Measurements from ENCODE around the gene SLC30A4.

Gene SLC30A4

GRCh38 chr15:45486317-45486716 is 36.2 kb downstream of the SLC30A4 start:
- Histone ChIP-seq H3K18ac (ENCODE audit: low read depth in 1 of 2, low read length in 2 of 2) (no peak overlapping the region), H4K91ac (ENCODE audit: low read length) (no peak overlapping the region), H2AK5ac (ENCODE audit: low read length, severe bottlenecking) (no peak overlapping the region), H3K14ac (ENCODE audit: low read length in 2 of 2) (no peak overlapping the region), H2BK120ac (ENCODE audit: low read depth, low read length) (no peak overlapping the region), H4K8ac (ENCODE audit: low read length) (no peak overlapping the region), H2BK12ac (ENCODE audit: low read length in 2 of 2) (no peak overlapping the region), H3K23ac (ENCODE audit: low read length in 2 of 2) (no peak overlapping the region), H3K4me1 (ENCODE audit: control insufficient read depth, insufficient read depth, low read depth, low read length) (no peaks in the 10 kb centered on the region), H3K4ac (ENCODE audit: low read depth in 1 of 2, low read length in 2 of 2) (no peak overlapping the region), H3K4me3 (ENCODE audit: insufficient read depth in 1 of 2, low read depth in 1 of 2, low read length in 2 of 2) (no peak overlapping the region), H3K9ac (ENCODE audit: low read length) (no peak overlapping the region), H2BK5ac (ENCODE audit: low read depth, low read length, poor library complexity, severe bottlenecking) (no peak overlapping the region), H2AFZ (ENCODE audit: low read depth, low read length) (no peak overlapping the region), H3K27ac (ENCODE audit: low read length, poor library complexity, severe bottlenecking) (no peak overlapping the region), H3K36me3 (ENCODE audit: control insufficient read depth in 1 of 2, insufficient read depth in 2 of 2, low read depth in 1 of 2, low read length in 2 of 2) (peaks cover 7 to 36% of the 10 kb centered on the region in 2 experiments), H3K9me3 (ENCODE audit: control insufficient read depth, low read length) (no peaks in the 10 kb centered on the region), H3K79me1 (replicated peaks; ENCODE audit: low read length, poor library complexity, severe bottlenecking) (no peaks in the 10 kb centered on the region), H3K27me3 (ENCODE audit: control insufficient read depth in 1 of 2, insufficient read depth in 1 of 2, low read length in 2 of 2) (no peaks in the 10 kb centered on the region), H3K4me2 (ENCODE audit: low read length, poor library complexity, severe bottlenecking) (no peak overlapping the region), H2BK15ac (ENCODE audit: low read depth, poor library complexity, severe bottlenecking) (no peak overlapping the region)
- WGBS: no CpG with 5 or more reads among the region's 1 CpG
- DNase-seq: no peak

DNA sequence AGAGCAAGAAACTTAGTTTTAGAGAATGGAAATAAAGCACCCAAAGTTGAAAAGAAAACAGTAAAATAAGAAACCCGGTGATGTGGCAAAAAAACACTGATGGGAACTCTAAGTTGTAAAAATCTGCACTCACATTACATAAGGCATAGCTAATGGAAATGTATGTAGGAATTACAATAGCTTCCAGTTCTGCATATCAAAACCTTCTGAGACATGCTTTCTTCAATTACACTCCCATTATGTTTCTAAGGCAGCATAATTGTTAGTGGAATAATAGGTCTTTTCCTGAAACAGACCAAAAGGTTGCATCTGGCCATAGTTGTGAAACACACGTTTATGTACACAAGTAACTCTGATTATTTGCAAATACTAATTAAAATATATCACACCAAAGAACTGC is 41.4 kb downstream of the SLC30A4 start:
- Histone ChIP-seq H3K36me3 (ENCODE audit: control insufficient read depth in 1 of 2, insufficient read depth in 2 of 2, low read depth in 1 of 2, low read length in 2 of 2) (peaks cover 5 to 14% of the 10 kb centered on the region in 2 experiments), H3K4me1 (ENCODE audit: control insufficient read depth, insufficient read depth, low read depth, low read length) (no peaks in the 10 kb centered on the region), H3K27me3 (ENCODE audit: control insufficient read depth in 1 of 2, insufficient read depth in 1 of 2, low read length in 2 of 2) (no peaks in the 10 kb centered on the region), H2BK12ac (ENCODE audit: low read length in 2 of 2) (no peak overlapping the region), H3K23ac (ENCODE audit: low read length in 2 of 2) (no peak overlapping the region), H2AFZ (ENCODE audit: low read depth, low read length) (no peak overlapping the region), H3K4me2 (ENCODE audit: low read length, poor library complexity, severe bottlenecking) (no peak overlapping the region), H3K4me3 (ENCODE audit: insufficient read depth in 1 of 2, low read depth in 1 of 2, low read length in 2 of 2) (no peak overlapping the region), H2BK15ac (ENCODE audit: low read depth, poor library complexity, severe bottlenecking) (no peak overlapping the region), H3K14ac (ENCODE audit: low read length in 2 of 2) (no peak overlapping the region), H4K91ac (ENCODE audit: low read length) (no peak overlapping the region), H4K8ac (ENCODE audit: low read length) (no peak overlapping the region), H2BK5ac (ENCODE audit: low read depth, low read length, poor library complexity, severe bottlenecking) (no peak overlapping the region), H2BK120ac (ENCODE audit: low read depth, low read length) (no peak overlapping the region), H3K9ac (ENCODE audit: low read length) (no peak overlapping the region), H2AK5ac (ENCODE audit: low read length, severe bottlenecking) (no peak overlapping the region), H3K79me1 (replicated peaks; ENCODE audit: low read length, poor library complexity, severe bottlenecking) (no peaks in the 10 kb centered on the region), H3K9me3 (ENCODE audit: control insufficient read depth, low read length) (no peaks in the 10 kb centered on the region), H3K27ac (ENCODE audit: low read length, poor library complexity, severe bottlenecking) (no peak overlapping the region), H3K4ac (ENCODE audit: low read depth in 1 of 2, low read length in 2 of 2) (no peak overlapping the region), H3K18ac (ENCODE audit: low read depth in 1 of 2, low read length in 2 of 2) (no peak overlapping the region)
- DNase-seq: no peak
- 60% methylated on average over 1 of the region's 2 CpGs for WGBS

DNA sequence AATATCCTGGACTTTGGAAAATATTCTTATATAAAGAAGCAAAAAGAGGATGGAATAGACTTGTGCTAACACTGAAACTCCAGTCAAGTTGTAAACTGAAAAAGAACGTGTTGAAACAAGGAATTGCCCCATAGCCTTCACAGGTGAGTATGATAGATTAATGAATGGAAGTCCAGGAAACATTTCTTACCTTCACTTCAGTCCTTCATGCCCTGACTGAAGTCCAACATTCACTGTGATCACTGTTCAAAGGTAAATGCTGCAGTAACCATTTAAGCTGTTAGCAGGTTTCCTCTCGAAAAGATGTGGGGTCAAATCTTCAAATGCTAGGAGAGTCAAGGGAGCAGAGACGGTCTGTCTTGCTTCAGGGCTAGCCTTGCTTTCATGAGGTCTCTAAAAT is 46.1 kb downstream of the SLC30A4 start:
- H2BK5ac ChIP-seq (ENCODE audit: low read depth, low read length, poor library complexity, severe bottlenecking): no peak overlapping the region
- H3K9ac ChIP-seq (ENCODE audit: low read length): no peak overlapping the region
- H4K91ac ChIP-seq (ENCODE audit: low read length): no peak overlapping the region
- H2AK5ac ChIP-seq (ENCODE audit: low read length, severe bottlenecking): no peak overlapping the region
- WGBS: 59% methylated on average over 3 of the region's 3 CpGs
- H3K9me3 ChIP-seq (ENCODE audit: control insufficient read depth, low read length): no peaks in the 10 kb centered on the region
- no peak overlapping the region for H2BK120ac ChIP-seq (ENCODE audit: low read depth, low read length)
- H3K4me1 ChIP-seq (ENCODE audit: control insufficient read depth, insufficient read depth, low read depth, low read length): no peaks in the 10 kb centered on the region
- H4K8ac ChIP-seq (ENCODE audit: low read length): no peak overlapping the region
- no peak overlapping the region for H3K4me2 ChIP-seq (ENCODE audit: low read length, poor library complexity, severe bottlenecking)
- no peak overlapping the region for H3K27ac ChIP-seq (ENCODE audit: low read length, poor library complexity, severe bottlenecking)
- no peak overlapping the region for H3K4ac ChIP-seq (ENCODE audit: low read depth in 1 of 2, low read length in 2 of 2)
- no peak overlapping the region for H2AFZ ChIP-seq (ENCODE audit: low read depth, low read length)
- no peak overlapping the region for H3K23ac ChIP-seq (ENCODE audit: low read length in 2 of 2)
- no peaks in the 10 kb centered on the region for H3K79me1 ChIP-seq (replicated peaks; ENCODE audit: low read length, poor library complexity, severe bottlenecking)
- no peak overlapping the region for H2BK12ac ChIP-seq (ENCODE audit: low read length in 2 of 2)
- H3K4me3 ChIP-seq (ENCODE audit: insufficient read depth in 1 of 2, low read depth in 1 of 2, low read length in 2 of 2): no peak overlapping the region
- no peak overlapping the region for H3K14ac ChIP-seq (ENCODE audit: low read length in 2 of 2)
- H2BK15ac ChIP-seq (ENCODE audit: low read depth, poor library complexity, severe bottlenecking): no peak overlapping the region
- DNase-seq: no peak
- peaks cover 0 to 4% of the 10 kb centered on the region in 2 experiments for H3K36me3 ChIP-seq (ENCODE audit: control insufficient read depth in 1 of 2, insufficient read depth in 2 of 2, low read depth in 1 of 2, low read length in 2 of 2)
- H3K27me3 ChIP-seq (ENCODE audit: control insufficient read depth in 1 of 2, insufficient read depth in 1 of 2, low read length in 2 of 2): peaks cover 0 to 6% of the 10 kb centered on the region in 2 experiments
- H3K18ac ChIP-seq (ENCODE audit: low read depth in 1 of 2, low read length in 2 of 2): no peak overlapping the region

DNA sequence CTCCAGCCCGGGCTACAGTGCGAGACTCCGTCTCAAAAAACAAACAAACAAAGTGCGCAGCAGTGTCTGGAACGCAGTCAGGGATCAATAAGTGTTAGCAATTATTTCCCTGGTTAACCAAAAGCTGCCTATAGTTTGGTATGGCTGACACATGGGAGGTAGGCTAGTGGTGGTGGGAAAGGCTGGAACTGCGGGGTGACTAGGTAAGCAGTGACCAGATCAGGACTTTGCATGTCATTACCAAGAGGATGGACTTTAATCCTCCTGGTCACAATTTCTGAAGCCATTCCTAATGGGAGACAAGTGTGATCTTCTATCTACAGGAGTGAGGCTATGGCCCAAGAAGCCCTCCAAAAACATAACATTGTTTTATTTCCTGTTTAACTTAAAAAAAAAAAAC is 47.8 kb downstream of the SLC30A4 start:
- Histone ChIP-seq H4K8ac (ENCODE audit: low read length) (no peak overlapping the region), H3K79me1 (replicated peaks; ENCODE audit: low read length, poor library complexity, severe bottlenecking) (no peaks in the 10 kb centered on the region), H2BK15ac (ENCODE audit: low read depth, poor library complexity, severe bottlenecking) (no peak overlapping the region), H4K91ac (ENCODE audit: low read length) (no peak overlapping the region), H3K27me3 (ENCODE audit: control insufficient read depth in 1 of 2, insufficient read depth in 1 of 2, low read length in 2 of 2) (peaks cover 0 to 8% of the 10 kb centered on the region in 2 experiments), H3K27ac (ENCODE audit: low read length, poor library complexity, severe bottlenecking) (no peak overlapping the region), H3K4me2 (ENCODE audit: low read length, poor library complexity, severe bottlenecking) (no peak overlapping the region), H3K4ac (ENCODE audit: low read depth in 1 of 2, low read length in 2 of 2) (no peak overlapping the region), H3K4me1 (ENCODE audit: control insufficient read depth, insufficient read depth, low read depth, low read length) (no peaks in the 10 kb centered on the region), H3K23ac (ENCODE audit: low read length in 2 of 2) (no peak overlapping the region), H3K9ac (ENCODE audit: low read length) (no peak overlapping the region), H2BK120ac (ENCODE audit: low read depth, low read length) (no peak overlapping the region), H3K4me3 (ENCODE audit: insufficient read depth in 1 of 2, low read depth in 1 of 2, low read length in 2 of 2) (no peak overlapping the region), H2AK5ac (ENCODE audit: low read length, severe bottlenecking) (no peak overlapping the region), H3K36me3 (ENCODE audit: control insufficient read depth in 1 of 2, insufficient read depth in 2 of 2, low read depth in 1 of 2, low read length in 2 of 2) (no peaks in the 10 kb centered on the region), H3K14ac (ENCODE audit: low read length in 2 of 2) (no peak overlapping the region), H2AFZ (ENCODE audit: low read depth, low read length) (no peak overlapping the region), H2BK12ac (ENCODE audit: low read length in 2 of 2) (no peak overlapping the region), H2BK5ac (ENCODE audit: low read depth, low read length, poor library complexity, severe bottlenecking) (no peak overlapping the region), H3K9me3 (ENCODE audit: control insufficient read depth, low read length) (no peaks in the 10 kb centered on the region), H3K18ac (ENCODE audit: low read depth in 1 of 2, low read length in 2 of 2) (no peak overlapping the region)
- WGBS: 95% methylated on average over 6 of the region's 6 CpGs
- DNase-seq: no peak
